ENCODE results near the gene DND1.
"Not testable (repeated sequence)": the region's sequence is repeated elsewhere in the genome, so short reads cannot be mapped to it uniquely, and the experiment has no call there.

Gene DND1

DNA sequence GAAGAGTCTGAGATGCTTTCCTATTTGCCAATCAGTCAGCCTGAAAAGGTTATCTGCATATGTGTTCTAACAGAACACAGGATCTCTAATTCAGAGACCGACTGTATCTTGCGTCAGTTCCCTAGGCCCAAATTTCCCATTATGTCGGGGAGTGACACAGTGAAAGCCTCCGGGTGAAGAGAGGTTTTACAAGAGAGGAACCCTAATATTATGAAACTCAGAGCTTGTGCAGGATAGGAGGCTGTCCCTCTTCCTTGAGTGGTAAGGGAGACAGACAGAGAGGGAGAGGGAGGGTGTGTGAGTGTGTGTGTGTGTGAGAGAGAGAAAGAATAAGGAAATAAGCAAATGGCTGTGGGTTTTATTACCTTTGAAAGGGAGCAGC is 42.3 kb downstream of the DND1 start:
- no peak for DNase-seq (ENCODE audit: low read depth in 2 of 2)

DNA sequence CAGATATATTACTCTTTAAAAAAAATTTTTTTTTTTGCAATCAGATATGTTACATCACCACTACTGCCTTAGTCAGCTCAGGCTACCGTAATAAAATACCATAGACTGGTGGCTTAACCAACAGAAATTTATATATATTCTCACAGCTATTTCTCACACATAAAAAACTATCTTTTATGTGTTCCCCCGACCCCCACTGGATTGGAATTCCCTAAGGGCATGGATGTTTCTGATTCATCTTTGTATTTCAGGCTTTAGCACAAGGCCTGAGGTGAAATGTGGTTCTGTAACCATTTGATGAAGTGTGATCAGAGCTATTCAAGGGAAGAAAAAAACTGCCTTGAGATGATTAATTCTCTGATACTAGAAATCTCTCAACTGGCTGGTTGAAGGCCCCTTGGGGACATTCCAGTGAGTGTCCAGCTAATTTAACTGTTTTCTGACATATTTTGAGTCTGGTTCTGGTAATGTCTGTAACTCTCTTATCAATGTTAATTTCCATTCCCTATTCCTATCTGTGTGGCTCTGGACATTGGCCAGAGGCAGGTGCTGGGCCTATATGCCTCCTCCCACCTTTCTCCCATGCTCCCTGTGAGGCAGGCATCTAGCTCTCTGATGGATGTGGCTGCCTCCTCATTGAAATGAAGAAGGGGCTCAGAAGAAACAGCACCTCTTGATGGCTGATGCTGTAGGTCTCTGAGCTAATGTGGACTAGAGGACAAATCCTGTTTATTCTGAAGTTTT is 42.9 kb downstream of the DND1 start:
- DNase-seq (ENCODE audit: low read depth in 2 of 2): no peak

DNA sequence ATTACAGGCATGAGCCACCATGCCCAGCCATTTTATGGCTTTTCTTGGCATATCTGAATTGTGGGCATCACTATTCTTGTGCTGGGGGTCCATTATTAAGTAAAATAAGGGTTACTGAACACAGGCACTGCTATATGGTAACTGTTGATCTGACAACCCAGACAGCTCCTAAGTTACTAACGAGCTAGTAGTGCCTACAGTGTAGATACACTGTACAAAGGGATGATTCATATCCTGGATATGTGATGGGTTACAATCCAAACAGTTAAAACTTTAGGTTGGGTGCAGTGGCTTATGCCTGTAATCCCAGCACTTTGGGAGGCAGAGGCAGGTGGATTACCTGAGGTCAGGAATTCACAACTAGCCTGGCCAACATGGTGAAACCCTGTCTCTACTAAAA is 44.7 kb downstream of the DND1 start:
- DNase-seq (ENCODE audit: low read depth in 2 of 2): no peak

DNA sequence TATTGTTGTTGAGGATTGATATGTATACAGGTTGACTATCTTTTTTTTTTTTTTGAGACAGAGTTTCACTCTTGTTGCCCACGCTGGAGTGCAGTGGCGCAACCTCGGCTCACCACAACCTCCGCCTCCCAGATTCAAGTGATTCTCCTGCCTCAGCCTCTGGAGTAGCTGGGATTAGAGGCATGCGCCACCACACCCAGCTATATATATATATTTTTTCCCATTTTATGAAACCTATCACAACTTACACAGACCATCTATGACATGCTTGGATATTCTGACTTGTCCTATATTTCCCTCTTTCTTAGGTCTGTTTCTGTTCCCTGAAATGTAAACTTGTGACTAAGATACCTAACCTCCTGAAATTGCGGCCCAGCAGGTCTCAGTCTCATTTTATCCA is 45.4 kb downstream of the DND1 start:
- DNase-seq (ENCODE audit: low read depth in 2 of 2): no peak

DNA sequence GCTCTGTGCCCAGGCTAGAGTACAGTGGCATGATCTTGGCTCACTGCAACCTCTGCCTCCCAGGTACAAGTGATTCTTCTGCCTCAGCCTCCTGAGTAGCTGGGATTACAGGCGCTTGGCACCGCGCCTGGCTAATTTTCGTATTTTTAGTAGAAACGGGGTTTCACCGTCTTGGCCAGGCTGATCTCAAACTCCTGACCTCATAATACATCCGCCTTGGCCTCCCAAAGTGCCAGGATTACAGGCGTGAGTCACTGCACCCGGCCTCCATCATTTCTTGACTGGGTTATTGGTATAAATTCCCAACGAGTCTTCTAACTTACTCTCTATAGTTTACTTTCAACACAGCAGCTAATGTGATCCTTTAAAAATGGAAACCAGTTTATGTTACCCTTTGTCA is 48.5 kb downstream of the DND1 start:
- DNase-seq (ENCODE audit: low read depth in 2 of 2): not testable (repeated sequence)

DNA sequence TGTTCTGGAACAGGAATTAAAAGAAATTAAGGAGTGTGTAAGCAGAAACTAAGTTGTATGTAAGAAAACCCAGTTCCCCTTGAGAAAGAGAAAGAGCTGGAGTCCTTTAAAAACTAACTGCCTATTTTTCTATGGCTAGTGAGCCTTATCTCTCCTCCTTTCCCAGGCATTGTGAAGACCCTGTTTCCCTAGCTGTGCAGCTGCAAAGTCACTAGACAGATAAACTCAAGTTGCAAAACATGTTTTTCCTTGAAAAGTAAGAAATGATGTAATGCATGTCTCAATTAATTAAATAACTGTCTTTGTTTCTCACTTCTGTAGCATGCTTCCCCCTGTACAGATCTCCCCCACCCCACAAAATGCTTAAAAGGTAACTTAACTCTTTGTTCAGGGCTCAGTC is 50.3 kb downstream of the DND1 start:
- DNase-seq (ENCODE audit: low read depth in 2 of 2): not testable (repeated sequence)

DNA sequence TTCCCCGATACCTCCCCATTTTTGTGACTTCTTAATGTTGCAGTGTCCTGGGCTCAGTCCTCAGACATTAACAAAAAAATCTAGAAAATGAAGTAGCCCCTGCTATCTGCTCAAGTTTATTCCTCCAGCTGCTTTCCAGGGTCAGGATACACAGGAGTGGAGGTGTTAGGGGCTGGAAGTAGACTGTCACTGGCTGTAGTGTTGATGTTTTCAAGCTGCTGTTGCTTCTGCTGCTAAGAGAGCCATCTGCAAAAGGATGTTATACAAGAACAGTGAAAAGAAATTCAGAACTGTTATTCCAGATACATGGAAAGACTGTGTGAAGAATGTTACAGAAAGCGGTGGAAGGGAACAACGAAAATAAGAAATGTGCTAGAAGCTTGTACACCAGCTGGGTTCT is 51.1 kb downstream of the DND1 start:
- DNase-seq (ENCODE audit: low read depth in 2 of 2): no peak

Data from stimulated activated CD8-positive, alpha-beta memory T cell treated with anti-CD3 and anti-CD28 coated beads, Interleukin-2, amount 100 ng/mL, for 1 hour (primary cell).